NB4 (cell line): Measurements from ENCODE around the gene DYTN.

ENCODE experiments used
- DNase-seq: peaks from one replicate; pipeline ENCODE4 v3.0.0; 2010; ENCODE audit warnings: low read depth
- H3K4me3 ChIP-seq: one replicate; pipeline ENCODE4 v1.5.1; 2011; ENCODE audit warnings: mild to moderate bottlenecking, low read depth, low read length, moderate library complexity
- MYC ChIP-seq: IDR thresholded peaks from 2 replicates; pipeline ENCODE4 v1.6.1; 2011; ENCODE audit warnings: low read depth, low read length
- POLR2A ChIP-seq: IDR thresholded peaks from 2 replicates; pipeline ENCODE4 v1.6.1; 2011; ENCODE audit warnings: mild to moderate bottlenecking; ENCODE audit not compliant: insufficient read length; ENCODE audit errors: extremely low read depth
- TF ChIP-seq, protein P1 (sequence below): IDR thresholded peaks from one replicate; pipeline ENCODE4 v1.5.1; 2012; ENCODE audit warnings: low read depth, low read length
- TF ChIP-seq, protein P2 (sequence below): IDR thresholded peaks from 2 replicates; pipeline ENCODE4 v1.6.1; 2011; ENCODE audit warnings: low read depth, low read length

DYTN gene

GRCh38 chr2:206665251-206665650 is 52.9 kb downstream of the DYTN start:
- no peak for DNase-seq
- TF ChIP-seq POLR2A (no peak), MYC (no peak)
- TF ChIP-seq, protein P1, sequence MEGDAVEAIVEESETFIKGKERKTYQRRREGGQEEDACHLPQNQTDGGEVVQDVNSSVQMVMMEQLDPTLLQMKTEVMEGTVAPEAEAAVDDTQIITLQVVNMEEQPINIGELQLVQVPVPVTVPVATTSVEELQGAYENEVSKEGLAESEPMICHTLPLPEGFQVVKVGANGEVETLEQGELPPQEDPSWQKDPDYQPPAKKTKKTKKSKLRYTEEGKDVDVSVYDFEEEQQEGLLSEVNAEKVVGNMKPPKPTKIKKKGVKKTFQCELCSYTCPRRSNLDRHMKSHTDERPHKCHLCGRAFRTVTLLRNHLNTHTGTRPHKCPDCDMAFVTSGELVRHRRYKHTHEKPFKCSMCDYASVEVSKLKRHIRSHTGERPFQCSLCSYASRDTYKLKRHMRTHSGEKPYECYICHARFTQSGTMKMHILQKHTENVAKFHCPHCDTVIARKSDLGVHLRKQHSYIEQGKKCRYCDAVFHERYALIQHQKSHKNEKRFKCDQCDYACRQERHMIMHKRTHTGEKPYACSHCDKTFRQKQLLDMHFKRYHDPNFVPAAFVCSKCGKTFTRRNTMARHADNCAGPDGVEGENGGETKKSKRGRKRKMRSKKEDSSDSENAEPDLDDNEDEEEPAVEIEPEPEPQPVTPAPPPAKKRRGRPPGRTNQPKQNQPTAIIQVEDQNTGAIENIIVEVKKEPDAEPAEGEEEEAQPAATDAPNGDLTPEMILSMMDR, result no peak
- TF ChIP-seq, protein P2, sequence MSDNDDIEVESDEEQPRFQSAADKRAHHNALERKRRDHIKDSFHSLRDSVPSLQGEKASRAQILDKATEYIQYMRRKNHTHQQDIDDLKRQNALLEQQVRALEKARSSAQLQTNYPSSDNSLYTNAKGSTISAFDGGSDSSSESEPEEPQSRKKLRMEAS, result no peak
- H3K4me3 ChIP-seq, result no peak overlapping the region

- DNase-seq, result no peak
- no peak for TF ChIP-seq POLR2A
- TF ChIP-seq MYC, result no peak
- TF ChIP-seq, protein P1, result no peak
- TF ChIP-seq, protein P2, result no peak
- no peak overlapping the region for H3K4me3 ChIP-seq
These were observed 61.1 kb downstream of the DYTN start for GRCh38 chr2:206657087-206657486.

DNA sequence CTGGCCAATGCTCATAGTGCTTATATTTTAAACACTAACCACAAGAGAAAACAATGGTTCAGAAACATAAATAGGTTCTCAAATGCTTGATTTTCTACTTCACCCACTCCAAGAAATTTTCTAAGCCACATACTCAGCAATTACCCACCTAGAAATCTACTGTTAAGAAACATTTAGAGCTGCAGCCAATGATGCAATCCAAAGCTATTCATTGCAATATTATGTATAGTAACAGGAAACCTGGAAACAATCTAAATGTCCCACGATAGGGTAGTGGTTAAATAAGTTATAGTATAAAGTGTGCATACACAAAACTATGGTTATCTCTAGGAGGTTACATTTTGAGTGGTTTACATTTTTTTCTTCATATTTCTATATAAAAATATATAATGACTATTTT is 70.2 kb downstream of the DYTN start:
- no peak overlapping the region for H3K4me3 ChIP-seq
- TF ChIP-seq, protein P1, result no peak
- no peak for TF ChIP-seq MYC
- TF ChIP-seq POLR2A, result no peak
- TF ChIP-seq, protein P2, result no peak
- peak; percentile 5 for DNase-seq

DNA sequence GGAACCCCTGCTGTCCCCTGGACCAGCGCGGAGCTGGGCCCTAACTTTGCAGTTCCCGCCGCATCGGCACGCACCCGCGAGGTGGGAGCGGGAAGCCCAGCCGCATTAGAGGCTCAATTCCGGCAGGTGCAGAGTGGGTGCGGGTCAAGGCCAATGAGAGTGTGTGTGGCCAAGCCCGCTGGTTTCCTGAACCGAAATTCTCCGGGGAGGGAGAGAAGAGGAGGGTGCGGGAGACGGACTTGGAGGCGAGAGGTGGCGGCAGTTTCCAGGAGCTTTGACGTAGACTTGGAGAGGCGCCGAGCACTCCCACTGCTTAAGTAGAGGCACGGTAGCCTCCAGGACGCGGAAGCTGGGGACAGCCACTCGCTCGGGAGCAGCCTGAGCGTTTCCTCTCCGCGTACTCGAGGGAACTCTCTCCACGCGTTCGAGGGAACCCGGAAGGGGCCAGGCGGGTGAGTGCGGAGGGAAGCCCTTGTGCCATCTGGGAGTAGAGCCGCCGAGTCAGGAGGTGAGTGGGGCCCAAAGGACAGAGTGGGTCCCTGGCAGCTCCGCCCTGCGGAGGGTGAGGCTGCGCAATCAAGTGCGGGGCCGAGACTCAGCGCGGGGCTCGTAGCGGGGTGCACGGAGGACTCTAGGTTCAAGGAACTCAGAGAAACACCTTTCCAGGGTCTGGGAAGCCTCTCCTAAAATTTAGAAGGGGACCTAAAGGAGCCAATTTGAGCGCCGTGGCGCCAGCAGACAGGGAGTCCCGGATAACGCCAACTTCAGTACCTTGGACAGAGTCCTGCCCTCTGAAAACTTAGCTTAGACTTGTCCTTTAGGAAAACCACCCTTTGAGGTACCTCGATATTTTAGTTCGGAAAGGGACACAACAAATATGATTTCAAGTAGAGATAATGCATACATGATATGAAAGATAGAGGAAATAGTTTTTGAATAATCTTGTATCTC is 75.8 kb downstream of the DYTN start, which contains the start of gene FAM237A:
Gene FAM237A, plus strand, starts transcription at position 413 of the 951 bp plus-strand sequence. CDS start 1,750 bp downstream, outside the sequence.
- TF ChIP-seq POLR2A, result no peak
- no peak for TF ChIP-seq MYC
- TF ChIP-seq, protein P2, result no peak
- TF ChIP-seq, protein P1, result no peak
- peak; percentile 38 for DNase-seq

GRCh38 chr2:206641226-206641625 is 77.0 kb downstream of the DYTN start:
- H3K4me3 ChIP-seq, result no peak overlapping the region
- no peak for TF ChIP-seq MYC
- TF ChIP-seq, protein P1, result no peak
- TF ChIP-seq, protein P2, result no peak
- no peak for TF ChIP-seq POLR2A
- no peak for DNase-seq

More for the DNA sequence above, 75.8 kb downstream of the DYTN start, which contains the start of gene FAM237A:
- H3K4me3 ChIP-seq, result no peak within 1 kb of the TSS
